ENCODE data around the gene ATR. TPM values are rescaled to one million over a fixed set of nuclear protein-coding genes. Genes with fewer than 3 reads are reported as not detected.

The ATR gene
- total RNA-seq, 1 experiment from 2014 or later = 15.8 TPM

DNA sequence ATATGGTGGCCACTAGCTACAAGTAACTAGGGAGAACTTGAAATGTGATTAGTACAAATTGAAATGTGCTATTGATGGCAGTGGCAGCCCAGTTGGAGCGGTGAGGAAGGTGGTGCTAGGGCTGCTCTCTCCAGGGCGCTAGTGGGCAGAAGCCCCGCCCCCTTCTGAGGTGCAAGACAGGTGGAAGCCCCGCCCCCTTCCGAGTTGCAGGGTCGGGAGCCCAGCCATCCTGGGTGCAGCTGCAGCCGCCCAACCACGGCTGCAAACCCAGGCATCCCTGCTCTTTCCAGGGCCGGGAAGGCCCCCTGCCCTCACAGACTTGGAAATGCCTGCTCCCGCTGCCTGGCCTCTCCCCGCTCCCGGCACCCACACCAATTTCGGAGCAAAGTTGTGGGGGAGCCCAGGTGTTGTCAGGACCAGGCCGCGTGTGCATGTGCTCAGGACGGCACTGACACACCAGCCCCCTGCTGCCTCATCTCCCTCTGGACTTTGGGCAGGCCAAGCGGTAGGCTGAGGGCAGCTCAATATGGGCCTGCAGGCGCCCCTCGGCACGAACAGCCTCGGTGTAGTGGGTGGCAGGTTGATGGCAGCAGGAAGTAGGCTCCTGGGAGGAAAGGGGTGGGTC is 10.0 kb downstream of the ATR start:
- no peaks in the 10 kb centered on the region for H3K23me2 ChIP-seq (ENCODE audit: insufficient read length, low read depth, low read length, poor library complexity, severe bottlenecking)
- no peak overlapping the region for H2BK20ac ChIP-seq (ENCODE audit: low read depth, low read length, poor library complexity, severe bottlenecking)
- no peaks in the 10 kb centered on the region for H4K20me1 ChIP-seq (ENCODE audit: control insufficient read depth, insufficient read depth, insufficient read length)
- peaks cover 0 to 3% of the 10 kb centered on the region in 2 experiments; a peak in 1 of 4 replicates for H3K4me1 Mint-ChIP-seq
- H3K4me3 Mint-ChIP-seq = peak overlapping the region in 1 of 2 experiments; percentile 25; a peak in 1 of 5 replicates
- no peaks in the 10 kb centered on the region for H3K27me3 Mint-ChIP-seq (ENCODE audit: low read depth)
- H3K9me3 Mint-ChIP-seq = no peaks in the 10 kb centered on the region
- H3K4me2 ChIP-seq (ENCODE audit: insufficient read depth, insufficient read length, low read length) = no peak overlapping the region
- H2BK15ac ChIP-seq (ENCODE audit: low read depth, low read length) = no peak overlapping the region
- H3K23ac ChIP-seq (ENCODE audit: insufficient read length, low read depth, low read length) = no peak overlapping the region
- peaks cover 6% of the 10 kb centered on the region for H3K79me1 ChIP-seq (ENCODE audit: insufficient read depth, low read depth, low read length, poor library complexity, severe bottlenecking)
- no peak overlapping the region for H3K56ac ChIP-seq (ENCODE audit: insufficient read length, low read depth, low read length)
- peaks cover 0 to 10% (median 8%) of the 10 kb centered on the region in 3 experiments; a peak in 4 of 7 replicates for H3K36me3 Mint-ChIP-seq (ENCODE audit: insufficient read depth in 1 of 3, low read depth in 3 of 3)
- no peak overlapping the region for H2BK12ac ChIP-seq (ENCODE audit: insufficient read length, low read depth, low read length)
- H4K8ac ChIP-seq (replicated peaks; ENCODE audit: insufficient read length, low read depth, low read length) = no peak overlapping the region
- H4K5ac ChIP-seq (ENCODE audit: insufficient read length, low read depth, low read length) = no peak overlapping the region
- H3K27ac Mint-ChIP-seq = no peak overlapping the region; a peak in 1 of 7 replicates
- DNase-seq = peak; percentile 89
- H3K9ac ChIP-seq (ENCODE audit: extremely low read depth, insufficient read length, low read length) = no peak overlapping the region
- H2BK5ac ChIP-seq (ENCODE audit: insufficient read length, low read length) = no peak overlapping the region
- H2AK5ac ChIP-seq (ENCODE audit: insufficient read length, low read length) = no peak overlapping the region
- H3K4me1 ChIP-seq (ENCODE audit: insufficient read depth, low read length) = no peaks in the 10 kb centered on the region; the same call in 1 of the 2 replicates
- H4K91ac ChIP-seq (ENCODE audit: insufficient read length, low read depth, low read length) = no peak overlapping the region
- H3K27me3 ChIP-seq (ENCODE audit: insufficient read depth, low read length) = no peaks in the 10 kb centered on the region
- H3K9me3 ChIP-seq (ENCODE audit: control insufficient read depth, low read depth, low read length) = no peaks in the 10 kb centered on the region
- H3T11ph ChIP-seq (ENCODE audit: low read length) = no peak overlapping the region
- no peak overlapping the region for H2AFZ ChIP-seq (ENCODE audit: low read length)
- TF ChIP-seq, protein P1, sequence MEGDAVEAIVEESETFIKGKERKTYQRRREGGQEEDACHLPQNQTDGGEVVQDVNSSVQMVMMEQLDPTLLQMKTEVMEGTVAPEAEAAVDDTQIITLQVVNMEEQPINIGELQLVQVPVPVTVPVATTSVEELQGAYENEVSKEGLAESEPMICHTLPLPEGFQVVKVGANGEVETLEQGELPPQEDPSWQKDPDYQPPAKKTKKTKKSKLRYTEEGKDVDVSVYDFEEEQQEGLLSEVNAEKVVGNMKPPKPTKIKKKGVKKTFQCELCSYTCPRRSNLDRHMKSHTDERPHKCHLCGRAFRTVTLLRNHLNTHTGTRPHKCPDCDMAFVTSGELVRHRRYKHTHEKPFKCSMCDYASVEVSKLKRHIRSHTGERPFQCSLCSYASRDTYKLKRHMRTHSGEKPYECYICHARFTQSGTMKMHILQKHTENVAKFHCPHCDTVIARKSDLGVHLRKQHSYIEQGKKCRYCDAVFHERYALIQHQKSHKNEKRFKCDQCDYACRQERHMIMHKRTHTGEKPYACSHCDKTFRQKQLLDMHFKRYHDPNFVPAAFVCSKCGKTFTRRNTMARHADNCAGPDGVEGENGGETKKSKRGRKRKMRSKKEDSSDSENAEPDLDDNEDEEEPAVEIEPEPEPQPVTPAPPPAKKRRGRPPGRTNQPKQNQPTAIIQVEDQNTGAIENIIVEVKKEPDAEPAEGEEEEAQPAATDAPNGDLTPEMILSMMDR (conservative IDR thresholded peaks at IDR 0.05) = no peak
- no CpG with 5 or more reads among the region's 21 CpGs for WGBS (ENCODE audit: extremely low coverage, insufficient read length, low lambda C conversion rate)
- no peak overlapping the region for H2BK120ac ChIP-seq (ENCODE audit: low read depth, low read length, poor library complexity, severe bottlenecking)
- no peak overlapping the region for H3K14ac ChIP-seq (ENCODE audit: insufficient read depth, low read length)
- H3K18ac ChIP-seq (ENCODE audit: insufficient read length, low read depth, low read length) = no peak overlapping the region
- no peak overlapping the region for H3K4ac ChIP-seq (ENCODE audit: low read depth, low read length)
- no peaks in the 10 kb centered on the region for H3K79me2 ChIP-seq (ENCODE audit: insufficient read depth, low read length)
- no peak overlapping the region for H3K27ac ChIP-seq (ENCODE audit: insufficient read length, low read depth, low read length)

Data from H9 (cell line).